ENCODE measurements around the gene SLC17A2.
"Not testable (repeated sequence)": the region's sequence is repeated elsewhere in the genome, so short reads cannot be mapped to it uniquely, and the experiment has no call there.

SLC17A2 gene

DNA sequence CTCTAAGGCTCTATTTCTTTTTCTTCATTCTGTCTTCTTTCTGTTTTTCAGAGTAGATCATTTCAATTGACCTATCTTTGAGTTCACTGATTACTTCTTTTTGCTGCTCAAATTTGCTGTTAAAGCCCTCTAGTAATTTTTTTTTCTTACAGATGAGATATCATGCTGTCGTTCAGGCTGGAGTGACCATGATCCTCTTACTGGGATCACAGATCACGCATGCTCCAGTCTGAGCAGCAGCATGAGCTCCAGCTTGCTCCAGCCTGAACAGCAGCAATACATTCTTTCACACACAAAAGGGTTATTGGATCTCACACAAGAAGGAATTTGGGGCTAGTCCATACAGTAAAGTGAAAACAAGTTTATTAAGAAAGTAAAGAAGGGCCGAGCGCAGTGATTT is 19.8 kb upstream of the SLC17A2 start:
- no peak for DNase-seq

DNA sequence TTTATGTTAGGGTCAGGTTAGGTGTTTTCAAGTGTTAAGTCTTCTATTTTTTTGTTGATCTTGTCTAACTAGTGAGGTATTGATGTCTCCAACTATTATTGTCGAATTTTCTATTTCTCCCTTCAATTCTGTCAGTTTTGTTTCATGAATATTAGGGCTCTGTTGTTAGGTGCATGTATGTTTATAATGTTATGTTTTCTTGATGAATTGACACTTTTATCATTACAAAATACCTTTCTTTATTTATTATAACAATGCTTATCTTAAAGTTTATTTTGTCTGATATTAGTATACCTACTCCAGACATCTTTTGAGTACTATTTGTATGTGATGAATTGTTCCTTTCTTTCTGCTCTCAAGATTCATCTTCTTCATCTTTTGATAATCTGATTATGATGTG is 19.2 kb upstream of the SLC17A2 start:
- DNase-seq, result no peak

DNA sequence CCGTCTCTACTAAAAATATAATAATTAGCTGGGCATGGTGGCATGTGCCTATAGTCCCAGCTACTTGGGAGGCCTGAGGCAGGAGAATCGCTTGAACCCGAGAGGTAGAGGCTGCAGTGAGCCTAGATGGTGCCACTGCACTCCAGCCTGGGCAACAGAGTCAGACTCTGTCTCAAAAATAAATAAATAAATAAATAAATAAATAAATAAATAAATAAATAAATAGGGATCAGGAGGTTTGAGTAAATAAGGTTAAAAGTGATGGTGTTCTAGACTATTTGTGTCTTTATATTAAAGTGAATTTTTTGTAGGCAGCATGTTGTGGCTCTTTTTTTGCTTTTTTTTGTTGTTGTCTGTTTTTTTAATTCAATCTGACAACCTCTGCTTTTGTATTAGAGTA is 17.0 kb upstream of the SLC17A2 start:
- not testable (repeated sequence) for DNase-seq

DNA sequence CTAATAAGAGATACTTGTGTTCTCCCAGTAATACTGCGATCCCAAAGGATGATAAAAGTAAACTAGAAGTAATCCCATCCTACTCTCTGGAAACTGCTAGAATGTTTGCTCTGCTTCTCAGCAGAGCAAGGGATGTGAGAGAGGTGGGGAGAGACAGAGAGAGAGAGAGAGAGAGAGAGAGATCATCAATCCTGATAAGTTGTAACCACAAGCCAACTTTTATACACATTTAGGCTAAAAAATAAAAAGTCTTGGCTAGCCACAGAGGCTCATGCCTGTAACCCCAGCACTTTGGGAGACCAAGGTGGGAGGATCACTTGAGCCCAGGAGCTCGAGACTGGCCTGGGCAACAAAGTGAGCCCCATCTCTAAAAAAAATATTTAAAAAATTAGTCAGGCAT is 16.1 kb upstream of the SLC17A2 start:
- DNase-seq, result no peak

DNA sequence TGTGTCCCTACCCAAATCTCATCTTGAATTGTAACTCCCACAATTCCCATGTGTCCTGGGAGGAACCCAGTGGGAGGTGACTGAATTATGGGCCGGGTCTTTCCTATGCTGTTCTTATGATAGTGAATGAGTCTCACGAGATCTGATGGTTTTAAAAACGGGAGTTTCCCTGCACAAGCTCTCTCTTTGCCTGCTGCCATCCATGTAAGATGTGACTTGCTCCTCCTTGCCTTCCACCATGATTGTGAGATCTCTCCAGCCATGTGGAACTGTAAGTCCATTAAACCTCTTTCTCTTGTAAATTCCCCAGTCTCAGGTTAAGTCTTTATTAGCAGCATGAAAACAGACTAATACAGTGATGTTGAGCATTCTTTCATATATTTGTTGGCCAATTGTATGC is 15.2 kb upstream of the SLC17A2 start:
- DNase-seq, result not testable (repeated sequence)

DNA sequence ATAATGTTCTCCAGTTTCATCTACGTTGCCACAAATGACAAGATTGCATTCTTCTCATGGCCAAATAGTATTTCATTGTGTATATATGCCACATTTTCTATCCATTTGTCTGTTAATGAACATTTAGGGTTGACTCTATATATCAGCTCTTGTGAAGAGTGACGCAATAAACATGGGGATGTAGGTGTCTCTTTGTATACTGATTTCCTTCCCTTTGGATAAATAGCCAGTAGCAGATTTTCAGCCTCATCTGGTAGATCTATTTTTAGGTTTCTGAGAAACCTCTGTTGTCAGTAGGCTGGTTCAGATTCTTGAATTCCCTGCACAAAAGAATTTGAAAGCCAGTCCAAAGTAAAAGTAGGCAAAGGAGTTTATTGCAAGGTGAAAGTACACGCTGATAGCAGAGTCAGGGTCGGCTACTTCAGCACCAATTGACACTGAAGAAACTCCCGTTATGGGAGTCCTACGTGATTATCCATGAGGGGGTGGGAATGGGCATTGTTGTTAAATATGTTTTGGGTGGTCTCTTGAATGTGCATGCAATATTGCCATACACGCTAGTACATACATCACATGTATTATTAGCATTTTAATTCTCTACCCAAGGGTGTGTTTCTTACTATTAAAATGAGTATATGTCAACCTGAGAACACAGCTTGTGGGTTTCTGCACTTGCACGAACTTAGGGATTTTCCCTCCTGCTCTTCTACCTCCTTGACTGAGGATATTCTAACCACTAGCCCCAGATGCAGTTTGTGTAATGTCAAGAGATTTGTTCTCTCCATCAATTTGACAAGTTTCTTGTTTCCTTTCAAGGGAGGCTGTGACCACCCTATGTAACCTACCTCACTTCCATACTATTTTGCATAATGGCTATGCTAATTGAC is 14.4 kb upstream of the SLC17A2 start:
- DNase-seq, result no peak

DNA sequence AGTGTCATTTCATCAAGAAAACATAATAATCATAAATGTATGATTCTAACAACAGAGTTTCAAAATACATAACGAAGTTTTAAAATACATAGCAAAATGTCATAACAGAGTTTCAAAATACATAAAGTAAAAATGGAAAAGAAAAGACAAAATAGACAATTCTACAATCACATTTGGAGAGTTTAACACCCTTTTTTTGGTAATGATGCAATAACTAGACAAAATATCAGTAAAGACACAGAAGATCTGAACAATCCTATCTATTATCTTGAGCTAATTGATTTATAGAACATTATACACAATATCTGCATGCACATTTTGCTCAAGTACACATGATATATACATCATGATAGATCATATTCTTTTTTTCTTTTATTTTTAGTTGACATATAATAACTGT is 13.4 kb upstream of the SLC17A2 start:
- no peak for DNase-seq

DNA sequence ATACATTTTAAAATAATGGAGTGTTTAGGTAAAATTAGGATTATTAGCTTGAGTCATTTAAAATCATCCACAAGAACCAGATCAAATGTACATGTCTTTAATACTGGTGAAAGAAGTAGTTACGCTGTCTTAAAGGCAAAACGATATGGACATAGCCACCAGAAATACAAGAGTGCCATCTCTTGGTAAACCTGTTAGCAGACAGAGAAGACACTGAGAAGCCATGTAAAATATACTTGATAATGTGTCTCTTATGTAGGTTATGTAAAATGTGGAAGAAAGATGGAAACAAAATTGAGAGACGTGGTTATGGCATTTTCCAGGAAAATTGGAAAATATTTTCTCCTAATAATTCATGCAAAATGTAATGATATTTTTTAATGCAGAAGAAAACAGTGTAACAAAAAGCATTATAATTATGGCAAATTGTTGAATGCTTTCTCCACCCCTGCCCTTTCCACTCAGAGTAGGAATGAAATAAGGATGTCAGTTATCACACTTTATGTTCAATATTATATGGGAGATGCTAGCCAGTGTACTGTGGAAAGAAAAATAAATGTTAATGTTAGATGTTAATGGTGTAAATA is 12.2 kb upstream of the SLC17A2 start:
- no peak for DNase-seq

DNA sequence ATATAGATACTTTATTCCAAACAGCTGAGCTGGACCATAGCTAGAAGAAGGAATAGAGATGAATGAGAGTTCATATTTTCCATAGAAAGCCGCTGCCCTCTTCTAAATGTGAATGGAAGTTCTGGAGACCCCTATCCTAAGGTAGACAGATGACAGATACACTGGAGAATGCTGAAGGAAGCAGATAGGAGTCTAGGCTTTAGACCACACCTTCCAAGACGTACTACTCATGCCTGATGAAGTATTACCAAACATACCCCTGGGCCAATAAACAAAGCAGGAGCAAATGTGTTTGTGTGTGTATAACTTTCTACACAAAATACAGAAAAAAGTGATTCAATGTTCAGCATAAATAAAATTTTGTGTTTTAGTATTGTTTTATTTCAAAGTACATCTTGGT is 9.1 kb upstream of the SLC17A2 start:
- no peak for DNase-seq

DNA sequence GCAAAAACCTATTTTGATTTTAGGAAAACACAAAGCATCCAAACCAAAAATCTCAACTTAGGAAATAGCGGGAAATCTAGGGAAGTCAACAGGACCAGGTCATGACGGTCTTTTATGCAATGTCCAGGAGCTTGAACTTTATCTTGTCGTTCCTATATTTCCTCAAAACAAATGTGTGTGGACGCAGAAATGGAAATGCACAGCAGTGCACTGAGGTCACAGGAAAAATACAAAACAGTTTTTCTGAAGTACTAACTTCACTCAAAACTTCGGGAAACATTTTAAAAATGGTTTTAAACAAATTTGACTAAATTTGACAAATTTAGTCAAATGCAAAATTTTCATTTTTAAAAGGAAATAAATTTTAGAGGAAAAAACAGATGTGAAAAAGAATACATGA is 5.5 kb upstream of the SLC17A2 start:
- DNase-seq, result no peak

DNA sequence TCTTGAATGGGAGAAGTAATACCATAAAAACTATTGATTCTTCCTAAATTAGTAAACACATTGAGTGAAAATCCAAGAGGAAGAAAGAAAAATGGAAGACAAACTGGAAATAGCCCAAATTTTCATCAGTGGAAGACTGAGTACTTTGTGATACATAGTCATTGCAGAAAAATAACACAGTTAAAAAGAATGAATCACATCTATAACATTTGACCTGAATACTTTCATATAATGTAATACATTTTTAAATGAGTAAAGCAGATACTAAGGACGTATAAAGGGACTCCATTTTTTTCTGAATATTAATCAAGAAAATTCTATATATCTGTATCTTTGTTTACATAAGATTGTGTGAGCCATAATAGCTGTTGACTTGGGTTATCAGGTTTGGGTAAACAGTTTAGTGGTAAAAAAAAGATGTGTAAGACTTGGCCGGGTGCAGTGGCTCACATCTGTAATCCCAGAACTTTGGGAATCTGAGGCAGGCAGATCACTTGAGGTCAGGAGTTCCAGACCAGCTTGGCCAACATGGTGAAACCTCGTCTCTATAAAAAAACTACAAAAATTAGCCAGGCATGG is 4.3 kb upstream of the SLC17A2 start:
- DNase-seq, result no peak

DNA sequence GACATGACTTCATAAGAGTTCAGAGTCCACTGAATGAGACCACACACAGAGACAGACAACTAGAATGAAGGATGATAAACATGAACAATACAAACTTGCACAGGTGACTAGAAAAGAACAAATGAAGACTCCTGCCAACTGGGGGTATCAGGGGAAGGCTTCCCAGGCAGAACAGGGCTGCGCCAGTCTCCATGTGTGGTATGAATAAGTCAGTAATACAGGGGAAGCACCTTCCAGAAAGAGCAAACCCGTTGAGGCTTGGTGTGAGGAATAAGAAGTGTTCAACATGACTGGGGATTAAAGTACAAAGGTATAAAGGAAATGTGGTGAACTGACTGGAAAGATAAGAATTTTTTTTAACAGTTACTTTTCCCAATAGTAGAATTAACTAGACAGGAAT is 3.7 kb upstream of the SLC17A2 start:
- no peak for DNase-seq

DNA sequence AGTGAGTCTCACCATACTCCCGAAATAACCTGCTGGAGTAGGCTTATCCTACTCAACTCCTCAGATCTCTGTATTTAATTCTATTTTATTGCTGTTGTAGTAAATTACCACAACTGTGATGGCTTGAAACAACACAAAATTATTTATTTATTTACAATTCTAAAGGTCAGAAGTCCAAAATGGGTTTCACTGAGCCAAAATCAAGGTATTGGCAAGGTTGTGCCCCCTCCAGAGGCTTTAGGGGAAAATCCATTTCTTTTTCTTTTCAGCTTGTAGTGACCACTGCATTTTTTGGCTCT is 869 bp upstream of the SLC17A2 start:
- no peak for DNase-seq

DNA sequence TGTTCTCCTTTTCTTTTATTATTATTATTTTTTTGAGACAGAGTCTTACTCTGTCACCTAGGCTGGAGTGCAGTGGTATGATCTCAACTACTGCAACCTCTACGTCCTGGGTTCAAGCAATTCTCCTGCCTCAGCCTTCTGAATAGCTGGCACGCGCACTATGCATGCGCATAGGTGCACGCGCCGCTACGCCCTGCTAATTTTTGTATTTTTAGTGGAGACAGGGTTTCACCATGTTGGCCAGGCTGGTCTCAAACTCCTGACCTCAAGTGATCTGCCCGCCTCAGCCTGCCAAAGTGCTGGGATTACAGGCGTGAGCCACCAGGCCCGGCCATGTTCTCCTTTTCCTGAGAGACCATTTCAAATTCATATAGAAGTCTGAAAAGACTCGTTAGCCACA is 706 bp downstream of the SLC17A2 start:
- not testable (repeated sequence) for DNase-seq

DNA sequence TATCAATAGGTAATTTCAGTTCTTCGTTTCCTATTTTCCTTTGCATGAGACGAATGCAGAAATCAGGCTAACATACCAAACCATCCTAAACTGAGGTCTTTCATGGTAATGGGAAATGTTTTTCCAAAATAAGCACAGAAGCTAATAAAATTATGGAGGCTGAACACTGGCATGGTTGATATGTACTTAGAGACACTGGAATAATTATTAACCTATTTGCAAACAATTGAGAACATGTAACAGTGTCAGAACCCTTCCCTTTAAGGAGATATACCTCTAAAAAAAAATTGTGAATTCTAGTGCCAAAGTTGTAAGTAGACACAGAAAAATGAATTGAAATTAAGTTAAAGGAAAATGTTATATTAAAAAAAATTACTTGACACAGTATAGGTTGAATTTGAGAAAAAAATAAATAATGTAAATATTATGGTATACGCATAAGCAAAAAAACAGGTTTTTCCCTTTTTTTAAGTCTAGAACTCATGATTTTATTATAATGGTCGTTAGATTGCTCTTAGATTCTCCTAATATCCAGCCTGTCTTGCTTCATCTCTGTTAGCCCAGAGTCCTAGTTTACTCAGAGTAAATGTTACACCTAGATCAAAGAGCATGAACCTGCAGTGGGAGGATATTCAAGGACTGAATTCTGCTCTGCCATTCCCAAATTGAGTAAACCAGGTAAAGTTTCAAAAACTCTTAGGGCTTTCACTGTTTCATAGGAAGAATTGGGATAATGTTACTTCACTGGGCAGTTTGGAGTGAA is 1.7 kb downstream of the SLC17A2 start:
- no peak for DNase-seq

DNA sequence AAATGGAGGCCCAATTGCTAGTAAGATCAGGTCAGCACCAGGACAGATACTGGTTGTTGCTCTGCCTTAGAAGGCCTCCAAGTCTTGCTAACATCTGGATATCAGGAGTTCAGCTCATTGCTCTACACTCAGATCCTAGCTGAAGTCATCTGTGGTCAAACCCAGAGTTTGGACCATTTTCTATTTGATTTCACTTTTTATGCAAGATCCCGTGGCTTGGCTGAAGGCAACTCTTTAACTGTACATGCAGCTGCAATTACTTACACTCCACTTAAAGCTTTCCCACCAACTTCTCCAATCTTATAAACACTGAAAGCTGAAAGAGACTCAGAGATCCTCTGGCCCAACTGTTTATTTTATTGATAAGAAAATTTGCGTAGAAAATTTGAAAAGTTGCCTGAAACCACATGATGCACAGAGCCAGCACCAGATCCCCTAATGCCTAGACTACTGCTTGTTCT is 2.7 kb downstream of the SLC17A2 start:
- DNase-seq, result no peak

DNA sequence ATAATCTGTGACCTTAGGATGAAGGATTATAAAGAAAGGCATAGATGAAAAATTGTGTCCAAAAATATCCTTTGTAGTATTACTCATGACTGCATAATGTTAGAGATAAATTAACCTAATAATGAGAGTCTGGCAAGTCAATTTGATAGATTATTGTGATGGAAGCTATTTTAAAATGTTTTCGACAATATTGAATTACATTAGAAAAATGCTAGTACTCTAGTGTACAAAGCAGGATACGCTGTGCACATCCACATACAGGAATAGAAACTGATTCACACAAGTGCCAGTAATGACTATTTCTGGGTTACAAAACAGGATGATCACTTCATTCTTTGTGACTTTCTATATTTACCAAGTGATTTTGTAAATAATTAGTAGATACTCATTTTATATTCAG is 3.3 kb downstream of the SLC17A2 start:
- no peak for DNase-seq

DNA sequence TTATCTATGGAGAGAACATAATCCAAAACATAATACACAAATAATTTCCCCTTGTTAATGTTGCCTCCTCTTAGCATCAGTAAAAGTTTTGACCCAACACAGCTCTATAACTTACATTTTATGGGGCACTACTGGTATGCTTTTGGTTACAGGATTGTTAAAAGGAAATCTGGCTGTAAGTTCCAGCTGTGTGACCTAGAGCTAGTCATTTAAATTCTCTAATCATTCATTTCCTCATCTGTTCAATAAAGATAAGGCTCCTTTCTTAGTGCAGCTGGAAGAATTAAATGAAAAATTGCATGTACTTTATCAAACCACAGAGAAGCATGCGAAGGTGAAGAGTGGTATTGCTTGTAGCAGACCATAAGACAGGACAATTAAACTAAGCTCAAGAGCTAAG is 4.6 kb downstream of the SLC17A2 start:
- DNase-seq, result no peak

DNA sequence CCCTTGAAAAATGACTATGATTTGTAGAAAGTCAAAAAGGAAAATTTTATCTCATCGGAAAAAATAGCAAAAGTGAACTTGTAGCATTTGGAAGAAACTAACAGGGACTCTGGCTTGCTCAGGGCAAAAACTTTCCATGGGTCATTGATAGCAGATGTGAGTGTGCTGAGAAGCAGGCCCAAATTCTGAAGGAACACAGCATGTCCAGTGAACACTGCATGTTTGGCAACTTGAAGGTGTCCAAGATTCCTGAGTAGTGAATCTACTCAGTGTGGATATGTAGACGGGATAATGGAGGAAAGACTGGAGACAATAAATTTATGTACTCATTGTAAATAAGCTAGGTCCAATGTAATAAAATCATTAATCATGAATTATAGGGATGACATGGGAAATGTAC is 8.2 kb downstream of the SLC17A2 start:
- no peak for DNase-seq

DNA sequence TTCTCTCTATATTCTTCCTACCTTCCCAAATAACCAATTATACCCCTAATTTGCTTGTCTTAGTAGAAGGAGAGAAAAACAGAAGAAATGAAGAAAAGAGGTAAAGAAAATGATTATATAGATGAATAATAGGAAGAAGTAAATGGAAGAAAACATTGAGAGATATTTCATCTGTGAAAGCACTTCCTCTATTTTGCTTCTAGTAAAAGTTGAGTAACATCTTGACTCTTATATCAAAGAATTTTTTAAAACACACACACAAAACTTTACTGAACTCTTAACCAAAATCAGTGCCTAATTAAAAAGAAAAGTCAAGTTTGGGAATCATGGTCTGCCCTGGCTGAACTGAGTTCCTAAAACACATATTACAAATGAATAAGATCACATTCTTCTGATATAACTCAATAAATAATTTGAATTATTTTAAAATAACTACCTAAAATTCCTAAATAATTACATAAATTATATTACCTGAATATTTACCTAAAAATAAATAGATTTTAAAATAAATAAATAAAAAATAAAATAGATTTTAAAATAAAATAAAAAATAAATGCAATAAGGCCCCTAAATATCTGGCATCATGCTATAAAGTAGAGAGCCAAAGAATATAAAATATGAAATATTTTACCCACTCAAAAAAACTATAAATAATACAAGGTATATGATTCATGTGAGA is 8.8 kb downstream of the SLC17A2 start:
- no peak for DNase-seq

DNA sequence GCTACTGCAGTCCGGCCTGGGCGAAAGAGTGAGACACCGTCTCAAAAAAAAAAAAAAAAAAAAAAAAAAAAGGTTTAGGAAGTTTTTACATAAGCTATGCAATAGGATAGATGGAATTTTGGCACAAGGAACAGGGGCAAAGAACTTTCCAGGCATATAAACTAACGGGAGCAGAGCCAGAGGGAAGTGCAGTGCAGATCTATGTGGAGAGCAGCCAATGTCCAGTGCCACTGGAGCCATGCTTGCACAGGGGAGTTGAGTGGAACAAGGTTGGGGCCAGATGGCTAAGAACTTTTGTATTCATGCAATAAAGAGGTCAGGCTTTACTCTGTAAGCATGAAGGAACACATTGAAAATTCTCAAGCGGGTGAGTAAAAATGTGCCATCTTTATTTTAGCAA is 10.8 kb downstream of the SLC17A2 start:
- no peak for DNase-seq

DNA sequence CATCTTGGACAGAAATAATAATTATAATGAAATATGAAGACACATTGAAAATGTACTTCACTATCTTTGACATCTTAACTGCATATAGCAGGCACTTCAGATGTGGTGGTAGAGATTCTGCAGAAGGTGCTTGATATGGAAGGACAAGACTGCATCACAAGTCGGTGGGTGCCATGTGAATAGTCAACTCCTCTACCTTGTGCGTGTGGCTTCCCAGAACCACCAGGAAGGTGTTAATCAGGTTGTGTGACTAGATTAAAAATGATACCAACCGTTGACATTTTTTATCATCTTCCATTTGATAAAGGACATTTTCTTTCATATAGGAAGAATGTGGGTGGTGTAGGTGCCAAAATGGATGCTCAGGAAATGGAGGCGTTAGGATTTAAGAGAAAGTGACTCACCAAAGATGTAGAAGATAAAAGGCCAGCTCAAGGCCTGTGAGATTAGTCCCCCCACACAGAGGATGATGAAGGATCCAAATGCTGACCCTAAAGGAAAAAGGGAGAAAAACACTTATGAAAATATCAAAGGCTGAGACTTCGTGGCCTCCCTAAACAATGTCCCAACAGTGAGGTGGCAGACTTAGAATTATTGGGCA is 12.3 kb downstream of the SLC17A2 start:
- DNase-seq, result no peak

Measured in 8988T (cell line).